ENCODE measurements around the gene CLDN25.

CLDN25 gene

DNA sequence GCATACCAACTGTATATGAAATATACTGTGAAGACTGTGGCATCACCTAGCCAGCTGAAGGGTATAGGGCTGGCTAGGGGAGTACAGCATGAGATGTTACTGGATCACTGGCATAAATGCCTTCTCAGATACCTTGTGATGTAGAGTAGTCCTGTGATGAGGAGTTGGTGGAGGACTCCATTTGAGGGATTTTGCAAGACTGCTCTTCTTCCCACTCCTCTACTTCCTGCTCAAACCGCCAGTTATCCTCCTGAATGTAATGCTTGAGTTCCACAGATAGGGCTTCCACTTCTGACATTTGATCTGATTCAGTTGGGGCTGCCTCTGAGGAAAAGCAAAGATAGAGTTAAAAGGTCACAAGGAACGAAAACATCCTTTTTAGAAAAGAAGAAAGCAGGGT, 29.3 kb downstream of the CLDN25 start:
- DNase-seq: no peak

DNA sequence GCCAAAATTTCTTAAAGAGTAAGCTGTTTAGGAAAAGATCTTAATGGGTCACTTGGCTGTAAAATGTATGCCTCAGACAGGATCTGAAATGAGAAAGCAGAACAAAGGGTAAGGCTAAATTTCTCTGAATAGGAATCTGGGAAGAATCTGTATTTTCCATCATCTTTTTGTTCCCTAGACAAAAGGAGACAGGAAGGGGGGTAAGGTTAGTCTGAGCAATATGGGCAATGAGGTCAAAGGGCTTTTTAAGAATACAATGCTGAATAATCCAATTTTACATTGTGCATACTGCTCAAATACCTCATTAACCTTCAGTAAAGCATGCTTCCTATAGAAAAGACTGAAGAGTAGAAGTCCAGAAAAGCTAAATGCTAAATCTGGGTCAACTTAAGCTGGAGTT, 34.6 kb downstream of the CLDN25 start:
- no peak for DNase-seq

DNA sequence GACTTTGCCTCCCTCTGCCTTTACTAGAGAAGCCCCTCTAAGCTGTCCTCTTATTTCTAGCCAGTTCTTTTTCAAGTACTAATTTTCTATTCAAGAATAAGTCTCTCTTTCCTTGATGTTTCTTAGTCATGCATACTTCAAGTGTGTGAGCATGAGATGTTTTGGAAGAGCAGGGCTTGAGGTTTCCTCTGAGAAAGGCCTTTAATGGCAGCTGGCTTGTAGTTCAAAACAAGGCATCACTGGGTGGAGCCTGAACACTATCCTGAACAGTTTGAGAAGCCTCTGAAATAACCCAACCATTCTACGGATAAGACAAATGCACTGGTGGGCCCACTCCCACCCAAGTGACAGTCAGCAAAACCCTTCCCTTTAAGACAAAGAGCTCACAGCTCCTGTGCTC, 37.6 kb downstream of the CLDN25 start:
- DNase-seq: no peak

DNA sequence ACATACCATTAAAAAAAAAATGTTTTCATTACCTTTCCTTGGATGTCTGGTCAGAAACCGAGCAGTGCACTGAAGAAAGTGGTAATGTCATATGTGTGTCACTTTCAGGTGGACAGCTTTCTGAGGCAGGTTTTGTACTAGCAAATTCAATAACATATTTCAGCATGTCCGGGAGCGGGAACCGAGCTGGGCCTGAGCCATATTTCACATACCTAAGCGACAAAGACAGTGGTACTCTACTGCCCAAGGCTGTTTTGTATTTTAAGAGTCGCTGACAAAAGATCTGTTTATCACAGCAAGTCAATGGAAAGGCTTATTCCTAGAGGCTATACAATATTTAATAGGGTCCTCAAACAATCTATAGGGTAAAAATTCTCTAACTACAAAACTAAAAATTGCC, 38.0 kb downstream of the CLDN25 start:
- no peak for DNase-seq

DNA sequence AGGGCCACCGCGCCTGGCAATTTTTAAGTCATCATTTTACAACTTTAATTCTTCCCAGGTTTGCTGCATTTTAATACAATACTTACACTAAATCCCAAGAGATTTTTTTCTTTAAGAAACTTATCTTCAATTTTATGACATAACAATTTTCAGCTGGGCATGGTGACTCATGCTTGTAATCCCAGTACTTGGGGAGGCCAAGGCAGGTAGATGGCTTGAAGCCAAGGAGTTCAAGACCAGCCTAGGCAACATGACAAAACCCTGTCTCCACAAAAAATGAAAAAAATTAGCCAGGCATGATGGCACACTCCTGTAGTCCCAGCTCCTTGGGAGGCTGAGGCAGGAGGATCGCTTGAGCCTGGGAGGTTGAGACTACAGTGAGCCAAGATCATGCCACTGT, 38.8 kb downstream of the CLDN25 start:
- DNase-seq: no peak

DNA sequence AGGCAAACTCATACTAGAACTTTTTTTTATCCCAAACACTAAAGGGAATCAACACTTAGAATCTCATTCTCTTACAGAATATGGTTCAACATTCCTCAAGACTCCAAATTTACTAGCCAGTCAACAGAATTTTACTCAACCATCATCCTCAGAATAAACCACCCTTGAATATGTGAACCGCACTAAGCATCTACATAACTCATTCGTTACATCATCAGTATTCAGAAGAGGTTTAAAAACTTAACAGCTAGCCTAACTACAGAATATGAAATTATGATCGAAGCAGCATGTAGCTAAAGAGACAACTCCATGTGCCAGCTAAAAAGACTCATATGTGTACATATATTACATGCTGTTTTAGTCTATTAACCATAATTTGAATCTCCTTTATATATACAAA, 47.9 kb downstream of the CLDN25 start:
- DNase-seq: no peak

DNA sequence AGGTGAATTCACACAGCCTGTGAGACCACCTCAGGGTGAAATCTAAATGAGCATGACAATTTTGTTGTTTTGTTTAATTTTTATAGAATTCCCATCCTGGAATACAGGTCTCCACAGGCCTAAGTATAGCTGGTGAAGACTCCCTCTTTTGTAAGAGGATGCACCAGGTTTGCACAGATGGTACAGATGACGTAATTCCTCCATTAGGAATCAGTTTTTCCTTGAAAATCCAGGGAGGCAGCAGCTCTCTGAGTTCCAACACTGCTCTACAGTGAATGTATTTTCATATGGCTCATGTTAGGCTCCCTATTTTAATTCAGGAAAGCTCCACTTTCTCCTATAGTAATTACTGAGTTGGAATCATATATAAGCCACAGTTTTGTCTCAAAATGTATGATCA, 48.6 kb downstream of the CLDN25 start:
- no peak for DNase-seq

DNA sequence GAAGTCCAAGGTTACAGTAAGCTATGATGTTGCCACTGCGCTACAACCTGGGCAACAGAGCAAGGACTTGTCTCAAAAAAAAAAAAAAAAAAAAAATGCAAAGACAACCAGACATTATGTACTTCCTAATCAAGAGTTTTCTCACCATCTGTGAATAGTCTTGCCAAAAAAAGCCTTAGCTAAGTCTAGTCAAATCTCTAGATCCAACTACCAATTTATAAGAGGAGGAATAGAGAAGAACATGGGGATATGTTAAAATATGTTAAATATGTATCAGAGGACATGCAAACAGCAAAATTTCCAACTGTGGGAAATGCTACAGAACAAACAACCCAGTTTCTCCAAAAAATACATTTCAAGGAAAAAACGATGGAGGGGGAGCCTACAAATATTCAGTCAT, 50.2 kb downstream of the CLDN25 start:
- DNase-seq: no peak

All from fibroblast of skin of abdomen (primary cell).